DND-41 (cell line): ENCODE measurements around the gene CXXC1.

Experiments
- ATAC-seq: fragments of 200-7000 bp; cut with Tn5 transposase; 3 replicates; pipeline ENCODE4 v1.9.1; 2021; ENCODE audit warnings: low read depth; ENCODE audit not compliant: insufficient read depth
- DNase-seq: peaks from one replicate; pipeline ENCODE4 v3.0.0-alpha.2; 2020
- H2AFZ ChIP-seq: 2 replicates; pipeline ENCODE4 v1.6.0; 2012; ENCODE audit warnings: low read depth, low read length
- H3K27ac ChIP-seq: 2 replicates; pipeline ENCODE4 v1.5.1; 2012; ENCODE audit warnings: low read length, inconsistent platforms
- H3K27me3 ChIP-seq: fragments of 200-600 bp; sonication (generic); 2 replicates; pipeline ENCODE4 v1.6.0; 2012; ENCODE audit warnings: low read length, mild to moderate bottlenecking, inconsistent platforms; ENCODE audit not compliant: insufficient read depth, poor library complexity
- H3K36me3 ChIP-seq: 2 replicates; pipeline ENCODE4 v1.5.1; 2012; ENCODE audit warnings: low read length, inconsistent platforms; ENCODE audit not compliant: insufficient read depth
- H3K4me1 ChIP-seq: 2 replicates; pipeline ENCODE4 v1.5.1; 2012; ENCODE audit warnings: mild to moderate bottlenecking, low read length; ENCODE audit not compliant: insufficient read depth
- H3K4me2 ChIP-seq: 2 replicates; pipeline ENCODE4 v1.6.0; 2012; ENCODE audit warnings: mild to moderate bottlenecking, moderate library complexity, low read length, inconsistent platforms; ENCODE audit not compliant: insufficient read depth
- H3K4me3 ChIP-seq, 2 experiments: fragments of 200-600 bp in 1 of 2; shearing (Covaris generic) in 1 of 2; 2 replicates each; pipeline ENCODE4 v1.5.1; 2012 to 2016; ENCODE audit warnings: inconsistent platforms in 2 of 2, low read length in 2 of 2, mild to moderate bottlenecking in 2 of 2, low read depth in 1 of 2, moderate library complexity in 1 of 2
- H3K79me2 ChIP-seq: 2 replicates; pipeline ENCODE4 v1.6.0; 2012; ENCODE audit warnings: low read length, inconsistent platforms; ENCODE audit not compliant: insufficient read depth
- H3K9ac ChIP-seq: 2 replicates; pipeline ENCODE4 v1.6.0; 2012; ENCODE audit warnings: low read depth, mild to moderate bottlenecking, inconsistent platforms, low read length, moderate library complexity
- H3K9me3 ChIP-seq: 2 replicates; pipeline ENCODE4 v1.5.1; 2012; ENCODE audit warnings: low read length, moderate library complexity, mild to moderate bottlenecking, inconsistent platforms; ENCODE audit not compliant: insufficient read depth, severe bottlenecking
- H4K20me1 ChIP-seq: 2 replicates; pipeline ENCODE4 v1.6.0; 2012; ENCODE audit warnings: low read length; ENCODE audit not compliant: insufficient read depth
- CTCF ChIP-seq: IDR thresholded peaks from 2 replicates; pipeline ENCODE4 v1.5.1; 2012; ENCODE audit warnings: borderline replicate concordance, low read length, moderate library complexity, mild to moderate bottlenecking; ENCODE audit not compliant: poor library complexity, severe bottlenecking; ENCODE audit errors: extremely low read depth
- EZH2 ChIP-seq: IDR thresholded peaks from 3 replicates; pipeline ENCODE4 v1.6.1; 2012; ENCODE audit warnings: borderline replicate concordance, low read depth, mild to moderate bottlenecking, moderate library complexity, low read length, inconsistent platforms; ENCODE audit not compliant: severe bottlenecking

Gene CXXC1

DNA sequence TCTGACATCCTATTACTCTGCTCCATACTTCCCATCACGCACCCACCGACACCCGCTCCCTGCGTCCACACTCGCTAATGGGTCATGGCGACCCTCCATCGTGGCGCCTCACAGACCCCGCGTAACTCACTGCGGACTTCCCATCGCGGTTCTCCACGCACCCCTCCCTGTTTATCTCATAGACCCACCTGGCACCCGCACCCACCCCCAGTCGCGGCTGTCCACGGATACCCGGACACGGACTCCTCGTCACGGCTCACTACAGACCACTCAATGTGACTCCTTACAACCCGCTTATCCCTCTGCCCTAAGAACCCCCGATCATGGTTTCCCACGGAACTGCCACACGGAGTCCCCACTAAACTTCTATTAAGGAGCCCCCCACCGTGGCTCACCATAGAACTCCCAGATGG is 458 bp downstream of the CXXC1 start:
- Histone ChIP-seq H3K36me3 (peaks cover 47% of the 10 kb centered on the region), H3K4me2 (peak overlapping the region; percentile 66), H3K27me3 (no peaks in the 10 kb centered on the region), H3K27ac (peak overlapping the region; percentile 84), H3K9me3 (no peaks in the 10 kb centered on the region), H4K20me1 (peaks cover 6% of the 10 kb centered on the region; the same call in 1 of the 2 replicates), H3K9ac (peak overlapping the region; percentile 79), H3K4me1 (peaks cover 33% of the 10 kb centered on the region), H3K79me2 (peaks cover 35% of the 10 kb centered on the region), H2AFZ (peak overlapping the region; percentile 79), H3K4me3 (peak overlapping the region; percentile 79 to 90; a peak in 3 of 4 replicates)
- ATAC-seq (no peak), DNase-seq (no peak)
- TF ChIP-seq EZH2 (no peak), CTCF (no peak)

- Histone ChIP-seq H3K27me3 (no peaks in the 10 kb centered on the region), H3K27ac (peak overlapping the region; percentile 84), H3K4me2 (peak overlapping the region; percentile 66), H3K9ac (peak overlapping the region; percentile 79), H3K36me3 (peaks cover 50% of the 10 kb centered on the region), H2AFZ (peak overlapping the region; percentile 79), H3K9me3 (no peaks in the 10 kb centered on the region), H3K4me1 (peaks cover 36% of the 10 kb centered on the region), H3K4me3 (peak overlapping the region; percentile 79 to 90; a peak in 3 of 4 replicates), H4K20me1 (peaks cover 6% of the 10 kb centered on the region; the same call in 1 of the 2 replicates), H3K79me2 (peaks cover 38% of the 10 kb centered on the region)
- no peak for ATAC-seq
- peak; percentile 26 for DNase-seq
- TF ChIP-seq EZH2 = no peak
- TF ChIP-seq CTCF = no peak
Observed at GRCh38 chr18:50286391-50287027, 983 bp downstream of the CXXC1 start.

- H2AFZ ChIP-seq = no peak overlapping the region
- peaks cover 50% of the 10 kb centered on the region for H3K36me3 ChIP-seq
- peaks cover 36% of the 10 kb centered on the region for H3K4me1 ChIP-seq
- H3K9me3 ChIP-seq = no peaks in the 10 kb centered on the region
- H3K9ac ChIP-seq = peak overlapping the region; percentile 79; the same call in 1 of the 2 replicates
- H3K79me2 ChIP-seq = peaks cover 43% of the 10 kb centered on the region
- peak overlapping the region; percentile 84; the same call in 1 of the 2 replicates for H3K27ac ChIP-seq
- TF ChIP-seq CTCF (no peak), EZH2 (no peak)
- H4K20me1 ChIP-seq = peaks cover 6% of the 10 kb centered on the region; the same call in 1 of the 2 replicates
- peak overlapping the region; percentile 66 for H3K4me2 ChIP-seq
- no peaks in the 10 kb centered on the region for H3K27me3 ChIP-seq
- ATAC-seq (no peak), DNase-seq (no peak)
- peak overlapping the region in 1 of 2 experiments; percentile 90; a peak in 2 of 4 replicates for H3K4me3 ChIP-seq
Observed at GRCh38 chr18:50285631-50286321, 1.7 kb downstream of the CXXC1 start.
